ENCODE data around the gene LRIG1.

Gene LRIG1

GRCh38 chr3:66488492-66488891 is 12.3 kb downstream of the LRIG1 start:
- DNase-seq, result peak in 1 of 5 experiments; percentile 59

DNA sequence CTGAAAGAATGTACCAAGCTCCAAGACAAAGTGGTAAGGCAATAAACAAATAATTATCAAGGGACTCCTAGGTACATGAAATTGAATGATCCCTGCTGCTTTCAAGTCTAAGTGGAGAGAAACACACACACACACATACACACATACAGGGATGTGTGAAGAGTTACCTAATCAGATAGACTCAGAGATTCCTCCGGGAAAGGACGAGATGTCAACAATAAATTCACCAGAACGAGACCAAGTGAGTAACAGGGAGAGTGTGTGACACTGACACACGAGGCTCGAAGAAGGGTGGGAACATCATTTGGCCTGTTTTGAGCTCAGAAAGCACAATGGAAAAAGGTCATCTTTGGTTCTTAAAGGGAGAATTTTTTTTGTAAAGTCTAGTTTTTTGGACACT is 13.4 kb downstream of the LRIG1 start:
- DNase-seq, result no peak

DNA sequence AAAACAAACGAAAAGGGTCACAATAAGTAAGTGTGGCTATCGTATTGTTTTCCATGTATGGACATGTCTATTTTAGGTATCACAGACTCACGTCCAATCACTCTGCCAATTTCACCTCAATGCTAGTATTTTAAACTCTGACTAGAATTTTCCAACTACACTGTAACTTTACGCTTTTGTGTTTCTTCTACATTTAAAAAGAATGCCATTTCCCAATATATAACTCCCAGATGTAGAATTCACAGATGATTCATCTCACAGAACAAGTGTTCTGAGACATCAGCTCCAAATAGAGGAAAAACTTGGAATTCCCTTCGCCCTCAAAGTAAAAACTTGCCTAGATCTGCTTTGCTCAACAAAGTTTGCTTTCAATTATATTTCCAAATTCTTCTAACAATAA is 14.2 kb downstream of the LRIG1 start:
- DNase-seq, result no peak

DNA sequence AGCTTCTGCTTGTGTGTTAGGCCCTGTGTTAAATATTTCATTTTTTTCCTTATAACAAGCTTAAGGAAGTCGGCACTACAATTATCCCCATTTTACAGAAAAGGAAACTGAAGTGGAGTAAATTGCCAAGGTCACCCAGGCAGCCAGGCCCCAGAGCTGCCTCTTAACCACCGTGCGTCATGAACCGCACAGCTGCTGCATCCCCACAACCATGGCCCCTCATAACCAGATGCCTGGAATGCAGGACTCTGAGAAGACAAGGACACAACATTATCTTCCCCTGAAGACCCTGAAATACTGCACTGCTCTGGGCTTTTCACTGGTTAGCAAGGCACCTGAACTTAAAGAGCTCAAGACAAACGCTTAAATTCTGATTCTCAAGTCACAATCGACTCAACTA is 14.6 kb downstream of the LRIG1 start:
- DNase-seq, result no peak

DNA sequence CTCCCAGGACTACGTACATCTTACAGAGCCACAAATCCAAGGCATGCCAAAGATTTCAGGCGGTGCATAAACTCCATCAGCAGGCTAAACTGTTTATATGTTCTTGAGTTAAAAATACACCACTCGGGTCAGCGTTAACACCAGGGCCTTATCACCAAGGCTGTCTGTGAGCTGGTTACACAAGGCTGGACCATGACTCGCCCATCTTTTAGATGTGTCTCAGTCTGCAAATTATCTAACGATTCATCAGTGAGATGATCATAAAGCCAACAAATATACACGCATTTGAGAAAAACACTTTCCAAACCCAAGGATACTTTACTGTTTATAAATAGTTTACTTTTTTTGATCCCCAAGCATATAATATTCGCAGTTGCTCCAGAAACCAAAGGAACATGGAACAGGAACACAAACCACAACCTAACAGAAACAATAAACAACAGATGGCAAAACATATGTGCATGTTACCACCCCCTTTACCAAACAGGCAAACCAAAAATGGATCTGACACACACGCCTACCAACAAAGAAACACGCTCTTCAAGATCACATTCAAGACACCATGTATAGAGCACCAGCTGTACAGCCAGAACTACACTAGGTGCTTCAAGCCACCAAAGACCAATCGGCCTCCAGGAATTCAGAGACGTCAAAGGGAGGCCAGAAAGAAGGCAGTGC is 15.4 kb downstream of the LRIG1 start:
- no peak for DNase-seq

- no peak for DNase-seq
Measured at GRCh38 chr3:66484106-66484844, 16.5 kb downstream of the LRIG1 start.

GRCh38 chr3:66483409-66483906 is 17.4 kb downstream of the LRIG1 start:
- peak in 1 of 5 experiments; percentile 49 for DNase-seq

GRCh38 chr3:66483006-66483405 is 17.8 kb downstream of the LRIG1 start:
- DNase-seq, result no peak

DNA sequence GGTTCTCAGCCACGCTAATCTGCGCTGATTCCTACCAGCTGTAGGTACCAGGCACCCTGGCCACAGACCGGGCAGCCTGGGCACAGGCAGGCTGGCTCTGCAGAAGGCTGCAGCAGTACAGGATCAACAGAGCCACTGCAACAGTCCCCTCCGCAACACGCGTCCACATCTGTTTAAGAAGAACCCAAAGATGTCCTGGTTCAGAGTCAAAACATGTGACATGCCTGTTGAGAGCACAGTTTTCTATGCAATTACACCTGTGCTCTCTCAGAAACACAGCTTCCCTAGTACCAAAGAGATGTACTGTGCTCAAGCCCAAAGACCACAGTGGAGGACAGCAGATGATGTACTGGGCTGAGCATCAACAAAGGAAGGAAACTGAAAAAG is 18.8 kb downstream of the LRIG1 start:
- no peak for DNase-seq

DNA sequence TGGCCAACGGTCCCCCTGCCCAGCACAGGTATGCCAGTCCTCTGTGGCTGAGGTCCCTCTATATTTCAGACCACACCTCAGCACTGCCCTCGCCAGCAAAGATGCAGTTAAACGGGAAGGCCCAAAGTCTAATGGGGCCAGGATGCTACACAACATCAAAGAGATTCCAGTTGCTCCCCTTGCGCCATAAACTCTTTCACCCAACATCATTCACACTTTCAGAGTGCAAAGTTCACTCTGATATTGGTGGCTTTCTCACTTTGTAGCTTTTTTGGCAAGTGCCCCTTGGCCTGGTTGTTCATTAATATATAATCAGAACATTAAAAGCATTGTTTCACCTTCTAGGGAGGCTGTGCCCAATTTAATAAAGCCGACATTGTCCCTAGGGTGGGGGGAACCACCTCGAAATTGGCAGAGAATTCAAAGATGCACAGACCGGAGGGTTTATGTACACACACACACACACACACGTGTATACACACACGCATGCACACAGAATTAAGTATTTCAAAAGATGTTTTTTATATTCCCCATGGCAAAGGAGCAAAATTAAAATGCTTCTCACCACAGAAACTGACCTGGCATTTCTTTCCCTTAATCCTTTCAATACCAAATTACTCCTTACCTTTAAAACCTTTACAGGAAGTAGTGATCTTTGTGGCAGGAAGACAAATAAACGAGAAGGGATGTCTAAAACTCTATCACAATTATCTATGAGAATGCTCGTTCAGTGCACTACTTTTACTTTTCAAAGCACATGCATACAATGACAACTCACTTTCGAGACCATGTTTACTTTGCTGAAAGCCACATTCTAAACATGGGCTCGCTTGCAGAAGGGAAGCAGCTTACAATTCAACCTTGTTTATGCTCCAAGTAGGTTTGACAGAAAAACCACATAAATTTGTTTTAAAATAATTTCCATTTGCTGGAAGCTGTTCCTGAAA is 19.5 kb downstream of the LRIG1 start:
- peak in 1 of 5 experiments; percentile 82 for DNase-seq

- peak in 3 of 5 experiments; percentile 18 to 87 (median 56) for DNase-seq
Measured at GRCh38 chr3:66480666-66481065, 20.2 kb downstream of the LRIG1 start.

DNA sequence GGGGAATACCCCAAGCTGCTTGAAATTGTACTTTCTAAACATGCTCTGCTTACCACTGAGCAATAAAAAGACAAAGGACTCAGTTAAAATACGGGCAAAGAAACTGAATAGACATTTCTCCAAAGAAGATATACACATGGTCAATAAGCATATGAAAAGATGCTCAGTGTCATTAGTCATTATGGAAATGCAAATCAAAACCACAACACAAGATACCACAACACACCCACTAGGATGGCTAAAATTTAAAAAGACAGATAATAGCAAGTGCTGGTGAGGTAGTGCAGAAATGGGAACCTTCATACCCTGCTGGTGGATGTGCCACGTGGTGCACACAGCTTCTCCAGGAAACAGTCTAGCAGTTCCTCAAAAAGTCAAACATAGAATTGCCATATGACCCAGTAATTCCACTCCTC is 21.3 kb downstream of the LRIG1 start:
- DNase-seq, result peak in 1 of 5 experiments; percentile 61

- DNase-seq, result no peak
Measured at GRCh38 chr3:66478960-66479359, 21.9 kb downstream of the LRIG1 start.

GRCh38 chr3:66477856-66478255 is 23.0 kb downstream of the LRIG1 start:
- DNase-seq, result peak in 1 of 5 experiments; percentile 54

- DNase-seq, result no peak
Measured at GRCh38 chr3:66476852-66477381, 23.9 kb downstream of the LRIG1 start.

DNA sequence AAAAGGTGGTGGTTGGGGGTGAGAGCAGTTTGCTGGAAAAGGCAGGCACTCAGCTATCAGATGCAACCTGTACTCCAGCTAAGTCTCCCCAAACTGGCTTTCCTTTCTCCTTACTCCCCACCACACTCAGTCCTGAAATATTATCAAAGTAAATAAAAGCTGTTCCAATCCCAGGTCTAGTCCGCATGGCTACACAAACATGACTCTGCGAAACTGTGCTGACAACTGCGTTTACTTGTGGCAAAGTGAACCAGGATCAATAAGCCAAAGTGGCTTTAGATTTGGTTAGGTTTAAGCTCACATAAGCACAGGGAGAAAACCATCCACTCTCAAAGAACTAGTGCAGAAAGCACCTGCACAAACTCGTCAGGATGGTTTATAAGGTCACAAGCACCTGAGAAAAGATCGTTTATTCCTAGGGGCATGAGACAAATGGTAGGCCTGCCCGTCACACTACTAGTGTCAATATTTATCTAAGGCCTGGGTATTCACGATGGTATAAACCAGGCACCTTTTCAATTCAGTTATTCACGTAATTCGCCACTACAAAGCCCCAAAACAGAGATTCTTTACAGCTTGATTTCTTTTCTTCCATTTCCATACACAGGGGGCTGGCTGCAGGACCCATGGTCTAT is 25.3 kb downstream of the LRIG1 start:
- DNase-seq, result no peak

DNA sequence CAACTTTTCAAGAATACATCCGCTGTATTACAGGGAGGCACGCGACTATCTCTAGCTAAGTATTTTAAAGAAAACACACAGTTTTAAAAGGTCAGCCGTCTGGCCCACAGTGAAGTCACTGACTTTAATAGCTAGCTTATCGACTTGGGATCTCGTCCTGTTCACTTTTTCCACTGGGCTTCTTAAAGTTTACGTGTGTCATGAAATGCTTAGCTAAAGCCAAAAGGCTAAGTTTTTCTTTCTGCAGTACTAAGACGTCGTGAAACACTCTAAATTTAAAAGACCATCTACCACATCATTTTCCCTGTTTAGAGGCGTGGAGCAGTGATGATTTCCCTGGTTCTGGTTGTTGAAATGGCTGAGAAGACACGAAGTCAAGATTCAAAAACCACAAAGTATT is 27.1 kb downstream of the LRIG1 start:
- peak in 2 of 5 experiments; percentile 35 to 42 for DNase-seq

DNA sequence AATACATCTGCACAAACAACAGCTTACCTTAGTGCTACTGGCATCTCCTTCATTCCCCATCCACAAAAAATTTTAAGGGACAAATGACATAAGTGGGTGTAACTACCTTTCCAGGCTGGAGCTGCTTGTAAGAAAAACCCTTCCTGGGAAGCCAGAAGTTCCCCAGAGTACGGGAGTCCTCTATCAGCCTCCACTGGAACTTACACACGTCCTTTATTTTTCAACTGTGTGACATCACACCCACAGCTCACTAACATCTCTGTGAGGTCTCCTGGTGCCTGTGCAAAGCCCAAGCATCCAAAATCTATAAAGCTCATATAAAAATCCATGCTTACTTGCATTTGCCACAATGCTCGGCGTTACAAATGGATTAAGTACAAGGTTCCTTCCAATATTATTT is 27.6 kb downstream of the LRIG1 start:
- DNase-seq, result peak in 1 of 5 experiments; percentile 54

DNA sequence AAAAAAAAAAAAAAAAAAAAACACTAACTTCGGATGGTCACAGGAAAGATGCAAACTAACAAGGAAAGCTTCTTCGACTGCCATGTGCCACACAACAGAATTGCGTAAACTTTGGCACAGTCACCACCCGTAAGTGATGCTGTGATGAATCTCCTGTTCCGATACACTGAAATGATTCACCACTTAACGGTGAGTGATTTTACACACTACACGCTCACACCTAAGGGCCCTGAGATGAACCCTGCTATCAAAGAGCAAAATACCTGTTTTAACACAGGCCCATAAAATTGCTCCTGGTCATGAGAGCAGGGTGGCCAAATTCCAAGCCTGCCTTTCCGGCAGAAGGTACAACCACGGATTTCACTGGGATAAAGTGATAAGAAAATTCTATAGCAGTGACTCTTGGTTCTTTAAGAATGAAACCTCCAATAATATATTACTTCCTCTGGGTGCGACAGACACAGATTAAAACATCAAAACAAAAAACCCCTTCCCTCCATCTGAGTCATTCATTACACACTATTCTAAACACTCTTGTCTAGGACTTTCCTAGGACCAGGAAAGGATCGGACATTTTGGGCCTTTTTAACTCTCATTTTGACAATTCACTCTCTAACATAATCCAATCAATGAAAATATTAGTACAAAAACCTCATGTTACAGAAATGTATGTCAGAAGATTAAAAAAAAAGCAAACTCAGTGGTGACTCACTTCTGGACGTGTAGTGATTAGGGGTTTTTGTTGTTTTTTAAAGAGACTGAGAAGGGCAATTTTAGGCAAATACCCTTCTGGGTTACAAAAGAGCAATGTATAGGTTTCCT is 28.3 kb downstream of the LRIG1 start:
- DNase-seq, result peak in 2 of 5 experiments; percentile 22 to 92

- no peak for DNase-seq
Measured at GRCh38 chr3:66470956-66471686, 29.7 kb downstream of the LRIG1 start.
